Activated CD8-positive, alpha-beta memory T cell treated with anti-CD3 and anti-CD28 coated beads for 1 hour (primary cell): ENCODE data around the gene ESRRA.
A peak's percentile ranks its signal among the peaks of the same experiment; 100 is the strongest.

Experiments
- DNase-seq, 2 donors: peaks; one replicate each; pipeline ENCODE4 v3.0.0-alpha.2; 2020; ENCODE audit warnings: low read depth in 1 of 2; ENCODE audit errors: extremely low read depth in 1 of 2

Gene ESRRA

DNA sequence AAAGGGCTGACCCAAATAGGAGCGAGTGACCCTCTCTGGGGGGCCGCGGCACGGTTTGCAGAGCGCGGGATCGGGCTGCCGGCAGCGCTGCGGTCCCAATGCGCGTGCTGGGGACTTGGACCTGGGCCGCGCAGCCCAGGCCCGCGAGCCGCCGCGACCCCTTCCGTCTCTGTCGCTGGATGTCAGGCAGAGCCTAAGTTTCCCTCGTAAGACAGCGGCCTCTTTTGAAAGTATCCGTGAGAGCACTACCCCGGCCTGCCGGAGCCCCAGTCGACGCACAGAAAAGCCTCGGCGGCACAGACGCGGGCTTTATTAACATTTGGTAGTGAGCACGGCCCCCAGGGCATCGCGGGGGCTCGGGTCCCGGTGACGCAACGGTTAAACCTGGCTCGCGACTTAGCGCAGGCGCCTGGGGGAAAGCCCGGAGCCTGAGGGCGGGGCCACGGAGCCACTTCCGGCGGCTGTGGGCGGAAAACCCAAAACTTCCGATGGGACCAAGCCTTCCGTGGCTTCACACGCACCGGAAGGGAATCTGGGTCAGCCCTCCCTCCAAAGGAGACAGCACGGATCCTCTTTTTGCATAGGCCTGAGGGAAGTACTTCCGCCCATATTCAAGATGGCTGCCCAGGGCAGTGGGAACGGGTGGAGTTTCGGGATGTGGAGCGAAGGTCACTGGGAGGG is 35.6 kb upstream of the ESRRA start:
- peak; percentile 90 to 95 for DNase-seq

DNA sequence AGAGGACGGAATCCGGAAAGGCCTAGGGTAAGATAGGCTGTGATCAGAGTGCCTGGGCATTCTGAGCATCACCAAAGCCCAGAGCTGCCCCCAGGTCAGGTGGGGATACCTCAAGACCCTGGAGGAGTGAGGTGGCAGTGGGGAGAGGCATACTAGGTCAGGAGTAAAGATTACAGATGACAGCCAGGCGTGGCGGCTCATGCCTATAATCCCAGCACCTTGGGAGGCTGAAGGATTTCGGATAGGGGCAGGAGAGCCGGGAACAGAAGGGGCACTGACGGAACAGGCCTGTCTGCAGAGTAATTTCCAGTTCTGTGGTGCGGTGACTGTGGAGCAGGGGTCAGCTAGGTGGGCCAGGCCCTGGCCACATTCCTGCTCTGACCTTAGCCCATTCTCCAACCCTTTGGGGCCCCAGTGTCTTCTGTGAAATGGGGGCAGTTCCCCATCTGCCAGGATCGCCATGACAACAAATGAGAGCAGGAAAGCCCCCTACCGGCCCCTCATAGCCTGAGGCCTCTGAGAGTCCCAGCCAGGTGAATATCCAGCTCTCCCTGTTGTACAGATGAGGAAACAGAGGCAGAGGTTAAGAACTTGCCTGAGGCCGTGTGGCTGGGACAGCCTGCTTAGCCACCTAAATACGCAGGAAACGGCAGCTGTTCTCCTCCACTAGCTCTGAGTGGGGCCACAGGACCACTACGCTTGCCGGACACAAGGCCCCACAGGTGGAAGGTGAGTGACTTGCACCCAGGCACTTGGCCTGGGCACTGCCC is 30.1 kb upstream of the ESRRA start:
- no peak for DNase-seq

DNA sequence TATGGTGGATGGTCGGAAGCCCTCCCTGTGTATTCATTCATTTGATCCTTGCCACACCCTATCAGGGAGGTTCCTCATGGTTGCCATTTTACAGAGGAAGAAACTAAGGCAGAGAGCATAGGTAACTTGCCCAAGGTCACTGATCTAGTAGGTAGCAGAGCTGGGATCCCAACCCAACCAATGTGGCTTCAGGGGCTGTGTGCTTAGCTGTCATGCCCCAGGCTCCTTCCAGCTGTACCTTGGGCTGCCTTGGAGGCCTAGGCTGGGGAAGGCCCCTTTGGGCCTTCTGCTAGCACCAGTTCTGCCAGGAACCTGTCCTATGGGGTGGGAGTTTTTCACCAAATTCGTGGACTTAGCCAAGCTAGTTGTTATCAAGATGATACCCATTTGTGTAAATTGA is 29.5 kb upstream of the ESRRA start:
- no peak for DNase-seq

DNA sequence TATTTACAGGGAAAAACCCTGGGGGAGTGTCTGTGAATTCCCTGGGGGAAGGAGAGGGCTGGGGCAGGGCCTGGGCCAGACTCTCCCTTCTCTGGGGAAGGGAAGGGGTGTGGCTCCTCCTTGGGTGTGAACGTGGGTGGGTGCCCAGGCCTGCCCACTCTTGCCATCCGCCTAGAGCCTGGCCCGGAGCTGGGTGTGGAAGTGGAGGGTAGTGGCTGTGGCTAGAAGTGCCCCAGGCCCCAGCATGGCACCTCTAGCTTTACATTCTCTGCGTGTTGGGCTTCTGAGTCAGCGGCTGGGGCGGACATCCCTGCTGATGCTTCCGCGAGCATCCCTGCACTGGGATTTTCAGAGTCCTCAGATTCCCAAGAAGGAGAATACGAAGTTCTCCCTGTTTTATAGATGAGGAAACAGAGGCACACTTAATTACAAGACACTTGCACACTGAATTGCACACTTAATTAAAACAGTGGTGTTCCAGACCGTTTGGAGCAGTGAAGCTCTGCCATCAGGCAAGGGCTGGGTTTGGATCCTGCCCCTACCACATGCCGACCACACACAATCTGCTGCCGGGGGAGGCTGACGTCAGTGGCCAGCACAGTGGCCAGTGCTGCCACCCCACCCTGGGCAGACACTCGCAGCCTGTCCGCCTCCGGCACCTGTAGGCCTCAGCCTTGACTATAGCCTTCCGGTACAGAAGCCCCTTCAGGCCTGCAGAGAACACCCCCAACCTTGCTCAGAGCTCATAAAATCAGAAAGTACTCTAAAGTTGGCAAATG is 28.5 kb upstream of the ESRRA start:
- no peak for DNase-seq

GRCh38 chr11:64278576-64279190 is 26.6 kb upstream of the ESRRA start:
- no peak for DNase-seq

GRCh38 chr11:64281957-64282770 is 23.2 kb upstream of the ESRRA start:
- DNase-seq: no peak

- no peak for DNase-seq
These were observed 22.2 kb upstream of the ESRRA start for GRCh38 chr11:64283092-64283491.

DNA sequence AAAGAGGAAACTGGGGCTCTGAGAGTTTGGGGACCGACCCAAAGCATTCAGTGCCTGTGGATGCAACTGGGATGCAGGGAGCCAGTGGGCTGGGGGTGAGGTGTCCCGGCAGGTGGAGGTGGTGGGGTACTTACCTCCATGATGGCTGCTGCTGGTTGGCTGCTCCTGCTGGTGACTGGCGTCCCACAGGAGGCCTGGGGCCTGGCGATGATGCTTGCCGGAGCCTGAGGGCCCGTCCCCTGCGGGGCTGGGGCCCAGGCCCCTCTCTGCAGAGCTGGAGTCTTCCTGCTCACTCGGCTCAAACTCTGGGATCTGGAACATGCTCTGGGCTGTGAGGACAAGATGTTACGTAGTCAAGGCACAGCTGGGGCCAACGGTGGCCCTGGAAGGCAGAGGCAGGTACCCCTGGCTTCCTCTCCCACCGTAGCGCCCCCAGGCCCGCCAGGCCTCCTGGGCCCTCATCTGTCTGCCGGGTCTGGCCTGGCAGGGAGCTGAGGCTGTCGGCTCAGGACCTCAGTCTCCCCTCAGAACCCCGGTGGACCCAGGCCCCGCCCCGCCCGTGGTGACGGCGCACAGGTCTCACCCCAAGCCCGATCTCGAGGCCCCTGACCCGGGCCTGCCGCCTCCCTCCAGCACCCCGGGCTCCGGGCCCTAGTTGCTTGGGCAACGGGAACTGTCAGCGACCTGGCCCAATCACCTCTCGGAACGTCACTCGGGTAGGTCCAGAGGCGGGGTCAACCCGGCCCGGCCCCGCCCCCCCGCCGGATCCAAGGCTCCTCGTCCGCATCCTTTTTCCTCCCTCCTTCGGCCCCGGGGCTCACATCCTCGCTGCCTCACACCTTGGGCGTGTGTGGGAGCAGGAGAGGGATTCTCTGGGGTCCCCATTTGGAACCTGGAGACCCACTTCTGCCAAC is 21.0 kb upstream of the ESRRA start, which contains the start of gene BAD:
TSS of gene BAD (minus strand) at position 618 of the 914 bp plus-strand sequence. CDS start at position 321, 297 bp downstream.
- peak; percentile 70 to 89 for DNase-seq

GRCh38 chr11:64284962-64285884 is 20.1 kb upstream of the ESRRA start, which contains the start of gene GPR137:
Gene GPR137 (plus strand): TSS chr11:64285848. CDS start chr11:64286525, 677 bp downstream.
- peak; percentile 71 to 92 for DNase-seq

DNA sequence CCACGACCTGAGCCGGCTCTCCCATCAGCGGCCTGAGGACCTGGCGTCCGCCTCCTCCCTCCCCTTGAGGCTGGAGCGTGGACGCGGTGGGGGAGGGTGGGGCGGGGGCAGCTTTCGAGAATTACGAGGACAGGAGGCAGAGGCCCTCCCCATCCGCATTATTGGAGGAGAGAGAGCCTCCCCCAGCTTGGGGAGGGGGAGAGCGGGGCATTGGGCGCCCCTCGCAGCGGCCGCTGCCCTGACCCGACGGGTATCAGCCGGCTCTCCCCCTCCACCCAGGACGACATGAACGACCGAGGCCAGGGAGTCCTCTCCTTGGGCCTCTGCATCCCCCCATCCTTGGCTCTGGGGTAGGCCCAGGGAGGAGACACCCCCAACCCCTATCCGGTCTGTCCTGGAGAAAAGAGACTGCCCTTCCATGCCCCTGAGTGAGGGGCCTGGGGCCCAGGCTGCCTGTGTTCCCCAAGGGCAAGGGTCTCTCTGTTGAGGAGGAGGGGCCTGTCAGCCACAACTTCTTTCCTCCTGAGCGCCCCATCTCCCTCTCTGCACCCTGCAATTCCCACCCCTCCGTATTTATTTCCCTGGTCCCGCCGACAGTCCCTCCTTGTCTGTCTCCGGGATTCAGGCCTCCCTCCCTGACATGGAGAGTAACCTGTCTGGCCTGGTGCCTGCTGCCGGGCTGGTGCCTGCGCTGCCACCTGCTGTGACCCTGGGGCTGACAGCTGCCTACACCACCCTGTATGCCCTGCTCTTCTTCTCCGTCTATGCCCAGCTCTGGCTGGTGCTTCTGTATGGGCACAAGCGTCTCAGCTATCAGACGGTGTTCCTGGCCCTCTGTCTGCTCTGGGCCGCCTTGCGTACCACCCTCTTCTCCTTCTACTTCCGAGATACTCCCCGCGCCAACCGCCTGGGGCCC is 19.2 kb upstream of the ESRRA start:
- no peak for DNase-seq

GRCh38 chr11:64286801-64287159 is 18.5 kb upstream of the ESRRA start:
- no peak for DNase-seq

GRCh38 chr11:64287676-64288352 is 17.5 kb upstream of the ESRRA start:
- no peak for DNase-seq

DNA sequence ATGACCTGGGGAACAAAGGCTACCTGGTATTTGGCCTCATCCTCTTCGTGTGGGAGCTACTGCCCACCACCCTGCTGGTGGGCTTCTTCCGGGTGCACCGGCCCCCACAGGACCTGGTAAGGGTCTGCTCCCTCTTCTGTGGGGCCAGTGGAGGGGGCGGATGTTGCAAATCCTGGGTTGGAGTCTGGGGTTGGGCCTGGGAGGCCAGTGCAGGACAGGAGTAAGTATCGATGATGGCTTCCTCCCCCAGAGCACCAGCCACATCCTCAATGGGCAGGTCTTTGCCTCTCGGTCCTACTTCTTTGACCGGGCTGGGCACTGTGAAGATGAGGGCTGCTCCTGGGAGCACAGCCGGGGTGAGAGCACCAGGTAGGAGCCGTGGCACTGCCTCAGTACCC is 17.0 kb upstream of the ESRRA start:
- DNase-seq: no peak

GRCh38 chr11:64289002-64289564 is 16.2 kb upstream of the ESRRA start:
- DNase-seq: no peak

DNA sequence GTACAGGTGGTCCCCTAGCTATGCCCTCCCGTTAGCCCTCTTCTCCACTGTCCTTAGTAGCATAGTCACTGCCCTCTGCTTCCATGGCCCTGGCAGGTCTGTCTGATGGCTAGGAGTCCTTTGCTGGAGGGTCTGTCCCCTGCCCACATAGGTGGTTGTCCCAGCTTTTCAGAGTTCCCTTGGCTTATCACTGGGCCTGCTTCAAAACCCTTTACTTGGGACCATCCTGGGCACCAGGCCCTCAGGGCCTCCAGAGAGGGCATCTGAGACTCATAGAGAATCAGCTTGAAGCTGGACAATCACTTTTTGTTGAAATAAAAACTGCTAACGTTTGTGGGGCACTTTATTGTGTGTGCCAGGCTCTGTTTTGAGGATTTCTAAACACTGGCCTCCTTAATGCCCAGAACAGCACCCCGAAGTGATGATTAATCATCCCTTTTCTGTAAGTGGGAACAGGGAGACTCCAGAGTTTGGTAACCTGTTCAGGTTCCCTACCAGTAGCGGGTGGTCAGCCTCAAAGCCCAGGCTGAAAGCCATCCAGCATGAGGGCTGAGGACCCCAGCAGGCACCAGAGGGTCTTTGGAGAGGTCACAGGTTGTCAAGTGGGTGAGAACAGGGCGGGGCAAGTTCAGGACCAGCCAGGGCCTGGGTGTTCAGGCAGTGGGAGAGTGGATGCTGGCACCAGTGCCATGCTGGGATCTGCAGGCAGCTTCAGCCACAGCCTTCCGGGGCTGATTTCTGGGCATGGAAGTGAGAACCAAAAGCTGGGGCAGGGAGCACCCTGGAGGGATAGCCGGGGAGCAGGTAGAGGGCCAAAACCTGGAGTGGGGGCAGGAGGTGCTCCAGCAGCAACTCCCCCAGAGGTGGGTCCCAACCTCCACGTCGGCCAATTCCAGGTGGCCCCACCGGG is 14.7 kb upstream of the ESRRA start:
- no peak for DNase-seq
